Smooth muscle cell (in vitro differentiated cells): ENCODE results near the gene LRP1B. TPM values are rescaled to one million over a fixed set of nuclear protein-coding genes. Genes with fewer than 3 reads are reported as not detected.

ENCODE experiments used
- DNase-seq: peaks from one replicate; lab custom pipeline; 2025; ENCODE audit not compliant: unreplicated experiment; lab: John Stamatoyannopoulos, UW
- H2AFZ ChIP-seq: fragments of 200-600 bp; sonication (generic); 2 replicates; pipeline ENCODE4 v1.6.0; 2016; ENCODE audit warnings: antibody characterized with exemption, low read depth, mild to moderate bottlenecking
- H3F3A ChIP-seq: fragments of 200-600 bp; sonication (generic); 2 replicates; pipeline ENCODE4 v1.6.0; 2017; ENCODE audit warnings: antibody characterized with exemption, low read depth
- H3K27ac ChIP-seq: fragments of 200-600 bp; sonication (generic); 2 replicates; pipeline ENCODE4 v1.5.1; 2016; ENCODE audit warnings: low read depth, mild to moderate bottlenecking
- H3K27me3 ChIP-seq: fragments of 200-600 bp; sonication (generic); 2 replicates; pipeline ENCODE4 v1.6.1; 2016; ENCODE audit warnings: low read depth, mild to moderate bottlenecking
- H3K36me3 ChIP-seq: fragments of 200-600 bp; sonication (generic); 2 replicates; pipeline ENCODE4 v1.5.1; 2016; ENCODE audit warnings: low read depth
- H3K4me1 ChIP-seq: fragments of 200-600 bp; sonication (generic); 2 replicates; pipeline ENCODE4 v1.5.1; 2016; ENCODE audit warnings: low read depth
- H3K4me2 ChIP-seq: fragments of 200-600 bp; sonication (generic); 2 replicates; pipeline ENCODE4 v1.6.0; 2016; ENCODE audit warnings: mild to moderate bottlenecking
- H3K4me3 ChIP-seq: fragments of 200-600 bp; sonication (generic); 2 replicates; pipeline ENCODE4 v1.5.1; 2016; ENCODE audit warnings: mild to moderate bottlenecking
- H3K79me2 ChIP-seq: fragments of 200-600 bp; sonication (generic); 2 replicates; pipeline ENCODE4 v1.6.0; 2016; ENCODE audit warnings: low read depth, mild to moderate bottlenecking
- H3K9ac ChIP-seq: fragments of 200-600 bp; sonication (generic); 2 replicates; pipeline ENCODE4 v1.6.0; 2016; ENCODE audit warnings: low read depth
- H3K9me3 ChIP-seq: fragments of 200-600 bp; sonication (generic); replicated peaks from 2 replicates; pipeline ENCODE4 v1.5.1; 2016; ENCODE audit warnings: low read depth
- H4K20me1 ChIP-seq: fragments of 200-600 bp; sonication (generic); 2 replicates; pipeline ENCODE4 v1.6.0; 2016; ENCODE audit warnings: low read depth
- WGBS: methylation state at CpG from one replicate; pipeline ENCODE4 v1.1.7; 2016; ENCODE audit warnings: low lambda C conversion rate; 5-methylcytosine and 5-hydroxymethylcytosine counted together
- polyA plus RNA-seq: library from polyadenylated mRNA; unstranded; fragments of >200 nt; fragmentation: Nextera tagmentation; extraction: Ambion mirVana; gene quantifications from 2 replicates; pipeline ENCODE4 v1.2.1, GENCODE V29; 2016
- total RNA-seq: library from RNA; depleted of rRNA; stranded (reverse); fragments of >200 nt; gene quantifications from 2 replicates; pipeline ENCODE4 v1.2.3, GENCODE V29; 2014
- TF ChIP-seq, protein P1 (sequence below): fragments of 200-600 bp; sonication (generic); IDR thresholded peaks from 2 replicates; pipeline ENCODE4 v1.5.1; 2017; ENCODE audit warnings: borderline replicate concordance, mild to moderate bottlenecking, antibody characterized with exemption; ENCODE audit not compliant: insufficient read depth, poor library complexity, severe bottlenecking

LRP1B gene
- total and polyA plus RNA-seq, 2 experiments from 2014 or later, result 0.08 to 2.9 TPM

GRCh38 chr2:141888987-141889555 is 241.7 kb downstream of the LRP1B start:
- no peak overlapping the region for H2AFZ ChIP-seq
- H3K79me2 ChIP-seq, result no peaks in the 10 kb centered on the region
- no peak overlapping the region for H3K27ac ChIP-seq
- TF ChIP-seq, protein P1, sequence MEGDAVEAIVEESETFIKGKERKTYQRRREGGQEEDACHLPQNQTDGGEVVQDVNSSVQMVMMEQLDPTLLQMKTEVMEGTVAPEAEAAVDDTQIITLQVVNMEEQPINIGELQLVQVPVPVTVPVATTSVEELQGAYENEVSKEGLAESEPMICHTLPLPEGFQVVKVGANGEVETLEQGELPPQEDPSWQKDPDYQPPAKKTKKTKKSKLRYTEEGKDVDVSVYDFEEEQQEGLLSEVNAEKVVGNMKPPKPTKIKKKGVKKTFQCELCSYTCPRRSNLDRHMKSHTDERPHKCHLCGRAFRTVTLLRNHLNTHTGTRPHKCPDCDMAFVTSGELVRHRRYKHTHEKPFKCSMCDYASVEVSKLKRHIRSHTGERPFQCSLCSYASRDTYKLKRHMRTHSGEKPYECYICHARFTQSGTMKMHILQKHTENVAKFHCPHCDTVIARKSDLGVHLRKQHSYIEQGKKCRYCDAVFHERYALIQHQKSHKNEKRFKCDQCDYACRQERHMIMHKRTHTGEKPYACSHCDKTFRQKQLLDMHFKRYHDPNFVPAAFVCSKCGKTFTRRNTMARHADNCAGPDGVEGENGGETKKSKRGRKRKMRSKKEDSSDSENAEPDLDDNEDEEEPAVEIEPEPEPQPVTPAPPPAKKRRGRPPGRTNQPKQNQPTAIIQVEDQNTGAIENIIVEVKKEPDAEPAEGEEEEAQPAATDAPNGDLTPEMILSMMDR, result no peak
- H3K36me3 ChIP-seq, result no peaks in the 10 kb centered on the region
- H3K9ac ChIP-seq, result no peak overlapping the region
- no peak for DNase-seq
- H3K4me1 ChIP-seq, result no peaks in the 10 kb centered on the region
- 90% methylated on average over 1 of the region's 1 CpG for WGBS
- H3K9me3 ChIP-seq, result no peaks in the 10 kb centered on the region
- H3K4me3 ChIP-seq, result no peak overlapping the region
- no peaks in the 10 kb centered on the region for H3K27me3 ChIP-seq
- H3F3A ChIP-seq, result no peaks in the 10 kb centered on the region
- no peak overlapping the region for H3K4me2 ChIP-seq
- H4K20me1 ChIP-seq, result no peaks in the 10 kb centered on the region

DNA sequence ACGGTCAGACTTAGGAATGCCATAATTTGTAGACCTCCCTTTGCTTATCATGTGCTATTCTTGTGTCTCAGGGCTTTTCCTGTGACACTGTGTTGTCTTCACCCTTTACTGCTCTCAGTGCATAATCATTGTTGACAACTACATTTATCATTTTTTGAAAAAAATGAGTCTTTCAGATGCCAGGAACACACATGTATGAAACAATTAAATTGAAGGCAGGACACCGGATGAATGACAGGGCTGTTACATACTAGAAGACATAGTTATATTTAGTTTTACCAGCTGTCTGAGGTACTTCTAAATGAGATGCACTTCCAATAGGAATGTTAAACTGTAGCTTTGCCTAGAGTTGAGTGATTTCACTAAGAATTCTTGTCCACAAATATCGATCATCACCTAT is 243.5 kb downstream of the LRP1B start:
- no peaks in the 10 kb centered on the region for H3F3A ChIP-seq
- H2AFZ ChIP-seq, result no peak overlapping the region
- no peak overlapping the region for H3K4me2 ChIP-seq
- H3K27ac ChIP-seq, result no peak overlapping the region
- 89% methylated on average over 3 of the region's 3 CpGs for WGBS
- H4K20me1 ChIP-seq, result no peaks in the 10 kb centered on the region
- H3K9me3 ChIP-seq, result no peaks in the 10 kb centered on the region
- no peaks in the 10 kb centered on the region for H3K27me3 ChIP-seq
- TF ChIP-seq, protein P1, result no peak
- no peaks in the 10 kb centered on the region for H3K4me1 ChIP-seq
- H3K9ac ChIP-seq, result no peak overlapping the region
- no peak overlapping the region for H3K4me3 ChIP-seq
- no peaks in the 10 kb centered on the region for H3K36me3 ChIP-seq
- DNase-seq, result no peak
- no peaks in the 10 kb centered on the region for H3K79me2 ChIP-seq

DNA sequence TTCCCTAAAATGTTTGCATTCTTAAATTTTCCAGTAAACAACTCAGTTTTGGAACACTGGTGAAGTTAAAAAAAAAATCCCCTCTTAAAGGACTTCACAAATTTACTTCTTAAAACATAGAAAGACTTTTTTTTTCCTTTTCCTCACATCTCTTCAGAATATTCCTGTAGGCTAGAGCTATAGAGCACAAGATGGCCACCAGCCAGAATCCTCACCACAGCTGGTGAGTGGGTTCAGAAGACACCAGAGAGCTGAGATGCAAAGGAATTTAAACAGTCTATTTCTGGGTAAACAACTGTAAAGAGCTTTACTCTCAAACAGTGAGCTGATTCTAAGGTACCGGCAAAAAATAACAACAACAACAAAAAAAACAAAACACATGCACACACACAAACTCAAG is 252.8 kb downstream of the LRP1B start:
- no peaks in the 10 kb centered on the region for H3K79me2 ChIP-seq
- no peak overlapping the region for H3K9ac ChIP-seq
- H3K9me3 ChIP-seq, result no peaks in the 10 kb centered on the region
- WGBS, result 100% methylated on average over 1 of the region's 1 CpG
- H3K4me1 ChIP-seq, result no peaks in the 10 kb centered on the region
- TF ChIP-seq, protein P1, result no peak
- no peak overlapping the region for H3K27ac ChIP-seq
- H3K4me2 ChIP-seq, result no peak overlapping the region
- no peak overlapping the region for H2AFZ ChIP-seq
- H3K4me3 ChIP-seq, result no peak overlapping the region
- no peaks in the 10 kb centered on the region for H3K36me3 ChIP-seq
- H3K27me3 ChIP-seq, result no peaks in the 10 kb centered on the region
- H3F3A ChIP-seq, result no peaks in the 10 kb centered on the region
- no peak for DNase-seq
- H4K20me1 ChIP-seq, result no peaks in the 10 kb centered on the region
